NCI-H2227 (cell line): ENCODE results near the gene SCO1.
A peak's percentile ranks its signal among the peaks of the same experiment; 100 is the strongest.
"Not testable (repeated sequence)": the region's sequence is repeated elsewhere in the genome, so short reads cannot be mapped to it uniquely, and the experiment has no call there.

Experiments
- DNase-seq: peaks from one replicate; lab custom pipeline; 2025; ENCODE audit not compliant: unreplicated experiment; lab: John Stamatoyannopoulos, UW

SCO1 gene

DNA sequence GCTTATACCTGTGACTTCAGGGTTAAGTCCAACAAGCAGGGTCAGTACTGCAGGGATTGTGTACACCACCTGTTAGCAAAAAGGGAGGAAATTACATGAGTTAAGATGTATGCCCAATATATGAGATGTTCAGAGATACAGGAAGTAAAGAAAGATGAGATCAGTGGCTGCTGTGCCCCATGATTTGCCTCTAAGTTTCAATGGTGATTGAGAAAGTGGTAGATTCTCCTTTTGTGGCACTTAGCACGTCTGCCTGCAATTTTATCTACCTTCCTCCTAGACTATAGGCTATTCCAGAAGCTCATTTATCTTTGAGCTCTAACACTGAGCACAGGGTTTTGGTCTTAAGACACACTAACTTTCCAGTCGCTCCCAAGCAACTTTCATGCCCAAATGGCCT, 28.9 kb upstream of the SCO1 start:
- DNase-seq, result no peak

DNA sequence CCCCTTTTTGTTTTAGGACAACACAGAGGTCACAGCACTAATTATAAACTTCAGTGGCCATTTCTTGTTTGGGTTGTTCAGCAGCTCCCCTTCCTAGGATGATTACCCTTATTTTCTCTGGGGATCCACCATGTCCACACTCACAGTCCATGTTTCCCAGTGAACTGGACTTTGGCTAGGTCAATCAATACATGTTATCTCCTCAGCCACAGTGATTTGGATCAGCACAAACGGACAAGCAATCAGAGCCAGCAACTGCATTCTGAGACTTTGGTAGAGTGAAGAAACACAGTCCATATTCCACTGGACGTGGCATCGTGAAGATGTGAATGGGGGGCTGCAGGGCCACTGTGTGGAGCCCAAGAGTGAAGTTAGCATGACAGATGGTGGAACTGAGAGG, 27.9 kb upstream of the SCO1 start:
- DNase-seq, result no peak

DNA sequence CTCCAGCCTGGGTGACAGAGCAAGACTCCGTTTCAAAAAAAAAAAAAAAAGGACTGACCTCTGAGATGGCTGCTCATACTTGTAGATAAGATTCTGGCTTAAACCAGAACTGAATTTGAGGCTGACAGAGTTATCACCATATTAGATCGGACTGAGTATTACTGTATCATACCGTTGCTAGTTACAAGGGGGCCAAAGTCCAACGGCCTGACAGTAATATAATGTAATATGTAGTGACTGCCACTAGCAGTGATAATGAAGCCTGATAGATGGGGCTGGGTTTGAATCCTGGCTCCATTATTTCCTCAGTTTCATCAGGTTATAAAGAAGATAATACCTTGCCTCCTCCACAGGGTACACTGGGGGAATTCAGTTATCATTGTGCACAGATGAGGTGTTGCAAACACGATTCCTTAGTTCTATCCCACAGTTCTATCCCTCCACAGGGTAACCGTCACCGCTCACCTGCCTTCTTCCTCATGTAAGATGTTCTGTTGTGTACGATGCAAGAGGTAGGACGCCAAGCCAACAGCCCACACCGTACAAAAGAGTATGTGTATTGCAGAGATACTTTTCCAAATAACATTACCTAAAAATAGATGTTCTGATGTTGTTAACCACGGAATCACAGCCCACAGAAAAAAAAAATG, 27.3 kb upstream of the SCO1 start:
- no peak for DNase-seq

DNA sequence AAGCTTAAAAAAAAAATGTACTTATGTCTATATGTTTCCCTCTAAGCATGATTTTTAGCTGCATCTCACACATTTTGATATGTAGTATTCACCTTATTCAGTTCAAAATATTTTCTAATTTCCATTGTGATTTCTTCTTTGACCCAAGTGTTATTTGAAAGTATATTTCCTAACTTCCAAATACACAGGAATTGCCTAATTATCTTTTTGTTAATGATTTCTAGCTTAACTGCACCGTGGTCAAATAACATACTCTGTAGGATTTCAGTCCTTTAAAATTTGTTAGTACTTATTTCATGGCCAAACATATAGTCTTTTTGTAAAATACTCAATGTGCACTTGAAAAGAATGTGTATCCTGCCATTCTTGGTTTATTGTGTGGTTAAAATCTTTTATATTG, 21.2 kb upstream of the SCO1 start:
- no peak for DNase-seq

DNA sequence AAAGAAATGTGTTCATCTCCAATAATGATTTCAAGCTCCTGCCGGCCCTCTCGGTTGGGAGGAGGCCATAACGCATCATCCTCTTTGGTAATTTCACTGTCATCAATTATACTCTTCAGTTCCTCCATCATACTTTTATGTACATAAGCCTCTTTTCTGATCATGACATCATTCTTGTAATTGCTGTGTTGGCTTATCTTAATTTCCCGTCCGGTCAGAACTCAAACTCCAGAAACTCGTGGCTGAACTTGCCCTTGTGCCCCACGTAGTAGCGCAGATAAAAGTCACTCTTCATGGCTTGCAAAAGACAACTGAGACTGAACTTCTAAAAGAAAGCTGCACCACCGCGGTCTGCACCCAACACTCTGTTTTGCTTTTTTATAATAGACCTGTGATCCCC, 18.9 kb upstream of the SCO1 start:
- DNase-seq, result no peak

DNA sequence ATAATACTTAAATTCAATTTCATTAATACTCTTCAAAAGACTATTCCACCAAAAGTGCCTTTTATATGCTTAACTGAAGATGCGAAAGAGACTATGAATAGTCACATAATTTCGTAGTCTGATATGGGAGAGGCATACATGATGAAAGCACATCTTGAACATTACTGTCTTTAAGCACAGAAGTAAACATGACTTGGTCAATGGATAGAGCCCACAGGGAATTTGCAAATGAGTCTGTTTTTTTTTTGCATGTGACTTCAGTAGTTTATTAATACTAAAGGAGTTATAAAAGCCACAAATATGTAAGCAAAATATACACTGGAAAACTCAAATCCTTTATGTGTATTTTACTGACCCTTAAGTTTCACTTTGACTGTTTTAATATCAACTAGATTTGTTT, 16.0 kb upstream of the SCO1 start:
- no peak for DNase-seq

DNA sequence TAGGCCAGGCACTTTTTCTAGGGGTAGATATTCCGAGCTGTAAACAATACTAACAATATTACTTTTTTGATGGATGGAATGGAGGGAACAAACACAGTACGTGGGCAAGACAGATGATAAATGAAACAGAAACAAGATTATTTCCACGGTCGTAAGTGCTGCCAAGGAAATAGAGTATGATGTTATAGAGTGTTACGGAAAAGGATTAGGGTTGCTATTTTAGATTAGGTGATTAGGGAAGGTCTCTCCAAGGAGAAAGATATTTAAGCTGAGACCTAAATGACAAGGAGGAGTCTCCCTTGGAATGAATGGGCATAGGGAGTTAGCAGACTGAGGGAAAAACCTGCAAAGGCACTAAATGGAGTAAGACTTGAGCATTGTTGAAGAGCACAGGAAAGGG, 8.4 kb upstream of the SCO1 start:
- no peak for DNase-seq

DNA sequence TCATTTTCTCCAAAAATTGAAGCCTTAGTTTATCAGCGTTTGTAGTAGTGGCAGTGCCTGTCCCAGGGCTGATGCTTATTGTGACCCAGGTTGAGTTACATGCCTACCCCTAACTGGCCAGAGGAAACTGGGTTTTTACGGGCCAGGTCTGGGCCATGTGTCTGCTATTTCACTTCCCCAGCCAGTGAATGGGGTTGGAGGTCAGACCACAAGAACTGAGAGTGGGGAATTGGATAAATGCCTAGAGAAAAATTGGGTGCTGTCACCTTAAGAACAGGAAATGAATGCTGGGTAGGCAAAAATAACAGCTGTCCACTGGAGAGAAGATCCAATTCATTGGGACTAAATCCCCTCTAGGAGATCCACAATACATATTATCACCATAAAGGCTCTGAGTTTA, 5.2 kb upstream of the SCO1 start:
- DNase-seq, result no peak

DNA sequence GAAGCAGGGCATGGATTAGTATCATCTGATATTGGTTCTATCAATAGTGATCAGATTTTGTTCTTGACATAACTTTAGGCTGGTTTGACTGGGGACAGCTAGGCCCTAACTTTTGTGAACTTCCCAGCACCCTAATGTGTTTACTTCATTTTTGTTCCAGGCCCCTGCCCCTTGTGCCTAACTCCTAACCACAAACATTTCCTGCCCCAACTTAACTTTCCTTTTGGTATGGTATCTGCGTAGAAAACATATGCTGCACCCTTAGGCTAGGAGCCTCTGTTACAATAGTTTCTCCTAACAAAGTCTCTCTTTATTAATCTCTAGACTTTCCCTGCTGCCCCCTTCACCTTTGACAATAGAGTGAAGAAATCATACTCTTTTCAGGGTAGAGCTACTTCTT, 2.5 kb upstream of the SCO1 start:
- no peak for DNase-seq

DNA sequence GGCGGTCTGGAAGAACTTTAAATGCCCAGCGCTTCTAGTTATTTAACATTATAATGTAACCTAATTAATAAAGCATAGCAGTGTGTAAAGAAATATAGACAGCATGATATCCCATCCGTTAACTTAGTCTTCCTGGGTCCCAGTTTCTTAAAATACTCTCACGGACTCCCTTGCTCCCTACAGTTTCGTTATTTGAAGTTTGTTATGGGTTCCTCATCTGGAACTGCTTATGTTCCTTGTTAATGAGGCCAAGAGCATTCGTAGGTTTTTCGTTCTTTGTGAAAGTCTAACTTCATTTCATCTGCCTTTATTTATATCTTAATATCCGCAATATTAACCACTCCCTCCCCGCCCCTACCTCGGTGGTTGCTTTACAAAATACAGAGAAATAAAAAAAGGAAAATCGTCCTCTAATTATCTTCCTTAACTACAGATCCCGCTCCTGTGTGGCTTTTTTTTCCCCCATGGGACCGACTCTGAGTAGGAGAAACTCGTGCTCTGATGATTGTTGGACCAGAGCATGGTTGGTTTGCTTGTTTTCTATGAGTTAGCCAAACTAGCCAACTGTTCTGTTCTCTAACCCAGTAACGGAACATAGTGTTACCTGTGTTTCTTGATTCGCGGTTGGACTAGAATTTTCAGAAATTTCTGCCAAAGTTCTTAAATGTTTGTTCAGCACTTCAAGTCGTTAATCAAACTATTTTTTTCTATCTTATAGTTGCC, 924 bp upstream of the SCO1 start:
- no peak for DNase-seq

DNA sequence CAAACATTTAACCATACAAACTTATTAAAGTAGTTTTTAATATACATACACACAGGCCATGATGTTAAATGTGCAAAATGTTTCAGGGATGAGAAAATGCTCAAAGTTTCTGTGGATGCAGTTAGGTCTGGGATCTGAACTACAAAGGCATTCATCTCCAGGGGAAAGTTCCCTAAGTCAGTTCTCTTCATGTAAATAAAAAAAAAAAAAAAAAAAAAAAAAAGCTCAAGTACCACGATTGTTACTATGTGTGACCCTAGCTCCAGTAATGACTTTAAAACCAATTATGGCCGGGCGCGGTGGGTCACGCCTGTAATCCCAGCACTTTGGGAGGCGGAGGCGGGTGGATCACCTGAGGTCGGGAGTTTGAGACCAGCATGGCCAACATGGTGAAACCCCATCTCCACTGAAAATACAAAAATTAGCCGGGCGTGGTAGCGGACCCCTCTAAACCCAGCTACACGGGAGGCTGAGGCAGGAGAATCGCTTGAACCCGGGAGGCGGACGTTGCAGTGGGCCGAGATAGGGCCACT, 1.4 kb downstream of the SCO1 start:
- not testable (repeated sequence) for DNase-seq

DNA sequence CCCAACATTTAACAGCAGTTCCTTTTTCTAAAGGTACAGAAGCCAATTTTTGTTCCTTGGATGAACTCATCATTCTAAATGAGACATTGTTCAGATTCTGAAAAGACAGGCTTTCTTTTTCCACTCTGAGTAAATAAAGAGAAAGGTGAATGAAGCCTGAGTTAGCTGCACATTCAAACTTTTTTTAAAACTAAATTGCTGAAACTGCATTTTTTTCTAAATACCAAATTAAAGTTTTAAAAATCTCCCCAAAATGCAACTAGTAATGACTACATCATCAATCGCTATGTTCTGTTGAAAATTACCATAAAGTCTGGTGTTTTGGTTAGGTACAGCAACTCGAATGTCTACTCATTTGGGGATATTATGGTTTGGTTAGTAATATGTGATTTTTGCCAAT, 9.8 kb downstream of the SCO1 start:
- DNase-seq, result no peak

DNA sequence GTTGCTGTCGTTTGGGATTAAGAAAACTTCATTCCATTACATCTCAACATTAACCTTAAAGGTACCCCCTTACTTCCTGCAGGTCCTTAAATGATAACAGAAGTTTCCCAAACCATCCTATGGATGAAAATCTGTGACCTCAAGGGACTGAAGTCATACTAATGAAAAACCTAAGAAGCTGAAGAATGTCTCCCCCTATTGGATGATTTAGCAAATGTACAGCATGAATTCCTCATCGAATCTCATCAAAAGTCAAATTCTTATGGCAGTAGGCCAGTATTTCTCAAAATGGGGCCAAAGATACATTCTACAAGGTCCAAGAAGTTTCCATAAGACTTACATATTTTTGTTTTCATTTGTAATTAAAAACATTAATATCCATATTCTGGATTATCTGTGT, 13.5 kb downstream of the SCO1 start:
- peak; percentile 25 for DNase-seq

DNA sequence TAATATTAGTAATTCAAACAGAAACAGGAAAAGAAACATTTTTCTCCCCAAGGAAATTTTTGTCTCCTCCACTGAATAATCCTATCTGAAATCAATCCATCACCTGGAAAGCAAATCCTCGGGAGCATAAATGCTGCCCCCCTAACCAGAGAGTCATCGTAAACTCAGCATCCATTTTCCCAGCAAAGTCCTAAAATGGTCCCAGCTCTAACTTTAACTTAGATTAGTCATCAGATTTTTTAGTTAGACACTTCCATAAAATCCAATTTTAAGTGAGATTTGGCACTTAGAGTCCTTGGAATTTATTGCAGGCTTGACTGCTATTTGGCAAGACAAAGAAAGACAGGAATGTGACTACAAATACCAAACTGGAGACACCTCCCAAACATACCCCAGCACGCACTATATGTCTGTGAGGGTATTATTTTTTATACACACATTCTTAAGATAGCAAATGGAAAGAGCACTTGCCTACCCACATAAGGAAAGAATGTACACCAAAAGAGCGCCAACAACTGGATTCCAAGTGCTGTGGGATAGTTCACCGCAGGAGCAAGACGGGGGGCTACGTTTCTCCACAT, 15.4 kb downstream of the SCO1 start:
- no peak for DNase-seq

DNA sequence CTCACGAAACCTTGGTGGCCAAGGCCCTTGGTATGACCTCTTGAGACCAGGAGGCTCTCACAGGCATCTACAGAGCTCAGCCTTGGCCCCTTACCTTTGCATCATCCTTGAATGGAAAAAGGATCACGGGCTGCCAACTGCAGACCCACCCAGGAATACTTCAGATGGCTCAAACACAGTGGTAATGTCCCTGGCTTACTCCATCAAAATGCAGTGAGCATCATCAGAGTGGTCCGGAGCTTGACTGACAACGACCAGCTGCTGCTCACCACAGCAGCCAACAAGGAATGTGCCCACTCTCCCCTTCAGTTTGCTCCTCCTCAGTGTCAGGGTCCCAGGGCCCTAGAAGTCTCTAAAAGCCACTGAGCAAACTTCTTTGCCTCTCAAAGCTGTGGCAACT, 22.6 kb downstream of the SCO1 start:
- DNase-seq, result no peak

DNA sequence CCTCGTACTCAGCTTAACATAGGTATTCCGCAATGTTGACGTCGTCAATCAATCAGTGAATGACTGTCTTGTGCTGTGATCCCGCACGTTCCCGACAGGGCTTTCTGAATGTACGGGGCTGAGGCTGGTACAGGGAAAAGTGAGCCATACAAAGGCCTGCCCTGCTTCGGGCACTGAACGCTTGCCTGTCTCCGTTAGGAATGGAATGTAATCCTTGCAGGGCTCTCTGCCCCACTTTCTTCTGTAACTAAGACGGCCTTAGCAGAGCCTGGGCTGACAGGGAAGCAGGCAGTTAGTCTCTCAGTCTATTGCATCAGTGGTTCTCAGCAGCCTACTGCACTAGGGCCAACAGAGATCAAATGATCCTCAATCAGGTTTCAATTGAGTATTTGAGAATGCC, 24.0 kb downstream of the SCO1 start:
- DNase-seq, result no peak

DNA sequence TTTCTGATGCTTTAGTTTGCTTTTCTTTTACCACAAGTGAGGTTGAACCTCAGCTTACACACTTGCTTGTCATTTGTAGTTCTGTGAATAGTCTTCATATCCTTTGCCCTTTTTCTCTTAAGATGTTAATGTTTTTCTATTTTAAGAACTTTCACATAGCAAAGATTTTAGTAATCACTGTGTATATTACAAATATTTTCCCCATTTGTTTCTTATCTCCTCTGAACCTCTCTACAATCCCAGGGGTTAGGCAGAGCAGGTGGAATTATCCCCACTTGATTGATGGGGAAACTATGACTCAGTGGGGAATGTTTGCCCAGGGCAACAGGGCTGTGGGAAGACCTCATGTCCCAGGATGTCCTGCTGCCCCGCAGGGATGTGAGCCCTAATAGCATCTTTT, 28.6 kb downstream of the SCO1 start:
- DNase-seq, result no peak

DNA sequence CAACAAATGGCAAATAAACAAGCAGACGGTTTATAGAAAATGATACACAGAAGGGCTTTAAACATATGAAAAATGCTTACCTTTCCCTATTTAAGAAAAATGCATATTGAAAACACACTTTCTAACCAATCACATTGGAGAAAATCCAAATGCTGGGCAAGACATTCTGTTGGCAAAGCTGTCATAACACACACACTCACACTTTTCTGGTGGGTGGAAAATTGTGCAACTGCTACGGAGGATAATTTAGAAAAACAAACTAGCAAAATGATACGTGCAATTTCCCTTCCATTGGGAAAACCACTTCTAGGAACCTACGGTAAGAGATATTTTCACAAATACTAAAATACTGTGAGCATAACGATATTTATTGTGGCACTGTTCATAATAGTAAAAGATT, 30.4 kb downstream of the SCO1 start:
- DNase-seq, result no peak

DNA sequence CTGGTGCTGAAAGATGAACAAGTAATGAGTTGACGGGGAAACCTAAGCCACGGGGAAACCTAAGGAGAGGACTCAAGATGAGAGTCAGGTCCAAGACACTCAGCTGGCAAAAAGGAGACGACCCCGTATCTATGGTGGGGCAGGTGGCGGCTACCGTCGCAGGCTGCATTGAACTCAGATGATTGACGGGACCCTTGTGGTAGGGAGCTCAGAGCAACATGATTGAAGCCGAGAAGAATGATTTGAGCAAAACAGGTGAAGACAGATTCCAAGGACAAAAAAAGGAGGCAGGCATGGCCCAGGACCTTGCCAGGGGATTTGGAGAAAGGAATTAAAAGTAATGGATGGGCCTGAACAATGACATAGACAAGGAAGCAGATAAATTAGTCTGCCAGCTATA, 32.8 kb downstream of the SCO1 start:
- DNase-seq, result no peak

DNA sequence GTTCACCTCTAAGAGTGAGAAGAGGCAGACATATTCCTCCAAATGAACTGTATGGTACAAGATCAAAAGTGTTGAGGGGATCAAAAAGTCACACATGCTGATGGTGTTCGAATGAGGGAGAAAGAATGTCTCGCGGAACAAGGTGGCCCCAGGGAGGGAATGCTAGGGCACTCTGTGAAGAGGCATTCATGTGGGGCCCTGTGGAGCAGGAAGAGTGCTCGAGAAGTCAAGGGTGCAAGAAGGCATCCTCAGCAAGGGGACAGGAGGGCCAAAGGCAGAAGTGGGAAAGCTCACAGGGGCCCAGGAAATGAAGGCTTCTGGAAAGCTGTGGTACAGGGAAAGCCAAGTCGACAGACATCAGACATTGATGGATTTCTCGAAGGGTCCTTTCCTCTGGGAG, 34.1 kb downstream of the SCO1 start:
- DNase-seq, result no peak

DNA sequence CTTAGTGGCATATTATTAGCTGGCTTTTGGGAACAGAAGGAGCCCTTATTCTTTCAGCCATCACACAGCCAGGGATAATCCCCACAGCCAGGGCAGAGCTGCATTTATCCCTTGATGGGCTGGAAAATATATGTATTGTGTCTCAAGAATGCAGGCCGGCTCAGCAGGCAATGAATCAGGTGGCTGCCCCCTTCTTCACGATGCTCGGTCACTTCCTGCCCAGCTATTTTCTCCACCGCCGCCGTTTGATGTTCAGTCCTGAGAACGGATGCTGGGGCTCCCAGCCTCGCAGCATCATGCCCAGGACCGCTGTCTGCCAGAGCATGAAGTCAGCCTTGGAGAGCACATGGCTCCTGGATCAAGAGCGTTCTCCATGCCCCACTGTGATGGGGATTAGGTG, 35.9 kb downstream of the SCO1 start:
- no peak for DNase-seq

DNA sequence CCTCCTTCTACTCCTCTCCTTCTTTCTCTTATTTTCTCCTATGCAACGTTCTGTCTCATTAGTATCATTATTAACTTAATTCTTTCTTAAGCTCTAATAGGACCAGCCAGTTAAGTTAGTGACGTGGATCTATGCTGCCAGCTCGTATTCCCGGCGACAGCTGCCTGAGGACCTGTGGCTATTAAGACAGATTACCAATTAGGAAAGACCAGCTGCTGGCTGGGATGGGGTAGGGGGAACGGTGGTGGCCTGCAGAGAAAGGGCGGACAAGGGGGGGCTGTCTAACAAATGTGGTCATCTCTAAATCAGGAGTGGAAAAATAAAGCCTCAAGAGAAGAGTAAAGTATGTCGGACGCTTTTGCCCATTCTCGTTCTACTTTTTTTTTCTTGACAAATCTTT, 39.5 kb downstream of the SCO1 start:
- DNase-seq, result no peak

DNA sequence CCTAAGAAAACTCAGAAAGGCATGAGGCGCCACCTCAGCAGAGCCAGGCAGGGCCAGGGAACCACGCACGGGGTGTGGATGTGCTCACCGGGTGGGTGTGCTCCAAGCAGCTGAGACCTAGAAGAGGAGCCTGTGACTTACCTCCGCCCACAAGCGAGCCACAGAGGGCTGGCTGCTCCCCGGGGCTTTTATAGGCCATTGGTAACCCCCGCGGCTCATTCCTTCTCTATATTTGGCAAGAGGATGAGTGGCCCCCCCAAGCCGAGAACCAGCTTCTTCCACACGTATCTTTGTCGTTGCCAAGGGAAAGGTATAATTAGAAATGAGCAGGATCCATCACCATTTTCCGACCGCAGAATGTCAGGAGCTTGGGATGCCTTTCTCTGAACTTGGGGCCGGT, 40.2 kb downstream of the SCO1 start, which contains the start of gene MYH3:
TSS of gene MYH3 (minus strand) at position 162 of the 400 bp plus-strand sequence. CDS start 2,245 bp downstream, outside the sequence.
- DNase-seq, result peak; percentile 10
